HFFc6 (cell line): Measurements from ENCODE around the gene GRIK4. TPM values are rescaled to one million over a fixed set of nuclear protein-coding genes. Genes with fewer than 3 reads are reported as not detected.

Source experiments
- DNase-seq: peaks from one replicate; pipeline ENCODE4 v3.0.0-alpha.2; 2018
- H3K27ac Mint-ChIP-seq: 2 replicates; pipeline ENCODE4 v1.8.0; 2020; ENCODE audit warnings: mild to moderate bottlenecking, mixed read lengths
- H3K27me3 Mint-ChIP-seq: 2 replicates; pipeline ENCODE4 v1.8.0; 2021; ENCODE audit warnings: mild to moderate bottlenecking, moderate library complexity, mixed read lengths; ENCODE audit not compliant: insufficient read depth
- H3K36me3 Mint-ChIP-seq: 2 replicates; pipeline ENCODE4 v1.8.0; 2021; ENCODE audit warnings: low read depth, mixed read lengths
- H3K4me1 Mint-ChIP-seq: 2 replicates; pipeline ENCODE4 v1.8.0; 2020; ENCODE audit warnings: low read depth, mixed read lengths
- H3K4me3 Mint-ChIP-seq: 2 replicates; pipeline ENCODE4 v1.8.0; 2020; ENCODE audit warnings: mild to moderate bottlenecking, moderate library complexity, mixed read lengths
- H3K9me3 Mint-ChIP-seq: 2 replicates; pipeline ENCODE4 v1.8.0; 2020; ENCODE audit warnings: mild to moderate bottlenecking, mixed read lengths
- CTCF ChIP-seq: fragments of 200-600 bp; sonication (generic); IDR thresholded peaks from 2 replicates; pipeline ENCODE4 v1.5.0; 2021; ENCODE audit warnings: antibody characterized with exemption, mild to moderate bottlenecking
- total RNA-seq, 6 experiments: library from RNA; stranded (reverse); fragmentation: NEBNext Ultra II Directional; extraction: Animal tissue kit (Norgen Biotek cat#: 25700); gene quantifications; 2 replicates in 1 of 6; 3 replicates in 5 of 6; pipeline ENCODE4 v1.2.3, GENCODE V29; 2021

The GRIK4 gene
- total RNA-seq, 6 experiments from 2014 or later = not detected

DNA sequence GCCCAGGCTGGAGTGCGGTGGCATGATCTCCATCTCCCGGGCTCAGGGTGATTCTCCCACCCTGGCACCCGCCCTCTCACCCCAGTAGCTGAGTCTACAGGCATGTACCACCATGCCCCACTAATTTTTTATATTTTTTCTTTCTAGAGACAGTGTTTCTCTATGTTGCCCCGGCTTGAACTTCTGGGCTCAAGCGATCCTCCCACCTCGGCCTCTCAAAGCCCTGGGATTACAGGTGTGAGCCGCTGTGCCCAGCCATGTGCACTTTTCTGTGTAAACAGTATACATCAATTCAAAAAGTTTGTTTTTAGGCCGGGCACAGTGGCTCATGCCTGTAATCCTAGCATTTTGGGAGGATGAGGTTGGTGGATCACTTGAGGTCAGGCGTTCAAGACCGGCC lies 14.7 kb downstream of the GRIK4 start:
- H3K27ac Mint-ChIP-seq = no peak overlapping the region
- no peak overlapping the region for H3K4me3 Mint-ChIP-seq
- peaks cover 59% of the 10 kb centered on the region for H3K27me3 Mint-ChIP-seq
- peaks cover 5% of the 10 kb centered on the region; the same call in 1 of the 2 replicates for H3K36me3 Mint-ChIP-seq
- no peaks in the 10 kb centered on the region for H3K9me3 Mint-ChIP-seq
- DNase-seq = no peak
- no peak for TF ChIP-seq CTCF
- no peaks in the 10 kb centered on the region for H3K4me1 Mint-ChIP-seq

GRCh38 chr11:120527111-120527761 lies 15.7 kb downstream of the GRIK4 start:
- H3K4me3 Mint-ChIP-seq = no peak overlapping the region
- H3K27ac Mint-ChIP-seq = no peak overlapping the region
- H3K27me3 Mint-ChIP-seq = peaks cover 64% of the 10 kb centered on the region
- peaks cover under 1% of the 10 kb centered on the region for H3K4me1 Mint-ChIP-seq
- peaks cover 5% of the 10 kb centered on the region; the same call in 1 of the 2 replicates for H3K36me3 Mint-ChIP-seq
- peak; percentile 24 for TF ChIP-seq CTCF
- DNase-seq = no peak
- H3K9me3 Mint-ChIP-seq = no peaks in the 10 kb centered on the region

DNA sequence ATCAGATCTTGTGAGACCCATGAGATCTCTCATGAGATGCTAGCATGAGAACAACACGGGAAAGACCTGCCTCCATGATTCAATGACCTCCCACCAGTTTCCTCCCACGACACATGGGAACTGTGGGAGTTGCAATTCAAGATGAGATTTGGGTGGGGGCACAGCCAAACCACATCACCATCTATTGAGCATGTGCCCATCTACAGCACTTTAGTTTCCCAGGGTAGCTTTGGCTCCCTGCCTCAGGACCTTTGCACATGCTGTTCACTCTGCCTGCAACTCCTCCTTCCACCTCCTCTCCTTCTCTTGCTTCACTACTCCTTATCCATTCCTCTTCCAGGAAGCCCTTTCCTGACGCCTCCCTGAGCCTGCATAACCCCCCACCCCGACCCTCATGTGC lies 17.2 kb downstream of the GRIK4 start:
- no peak for TF ChIP-seq CTCF
- H3K9me3 Mint-ChIP-seq = no peaks in the 10 kb centered on the region
- no peak overlapping the region for H3K4me3 Mint-ChIP-seq
- peaks cover 69% of the 10 kb centered on the region for H3K27me3 Mint-ChIP-seq
- no peak overlapping the region for H3K27ac Mint-ChIP-seq
- peaks cover 10% of the 10 kb centered on the region for H3K4me1 Mint-ChIP-seq
- peaks cover 5% of the 10 kb centered on the region; the same call in 1 of the 2 replicates for H3K36me3 Mint-ChIP-seq
- DNase-seq = no peak

GRCh38 chr11:120529214-120529613 lies 17.7 kb downstream of the GRIK4 start:
- Mint-ChIP-seq H3K4me1 (peaks cover 10% of the 10 kb centered on the region), H3K36me3 (peaks cover 5% of the 10 kb centered on the region; the same call in 1 of the 2 replicates), H3K27ac (no peak overlapping the region), H3K4me3 (no peak overlapping the region), H3K9me3 (no peaks in the 10 kb centered on the region), H3K27me3 (peaks cover 68% of the 10 kb centered on the region)
- DNase-seq = no peak
- TF ChIP-seq CTCF = no peak

GRCh38 chr11:120529911-120530310 lies 18.4 kb downstream of the GRIK4 start:
- Mint-ChIP-seq H3K36me3 (peaks cover 5% of the 10 kb centered on the region; the same call in 1 of the 2 replicates), H3K4me1 (peaks cover 10% of the 10 kb centered on the region), H3K27me3 (peaks cover 67% of the 10 kb centered on the region), H3K9me3 (no peaks in the 10 kb centered on the region), H3K4me3 (no peak overlapping the region), H3K27ac (no peak overlapping the region)
- no peak for DNase-seq
- no peak for TF ChIP-seq CTCF
